RKO (cell line): ENCODE measurements around the gene PIBF1.
"Not testable (repeated sequence)": the region's sequence is repeated elsewhere in the genome, so short reads cannot be mapped to it uniquely, and the experiment has no call there.

Experiments used
- DNase-seq: peaks from one replicate; pipeline ENCODE4 v3.0.0-alpha.2; 2016; ENCODE audit warnings: low spot score

PIBF1 gene

GRCh38 chr13:72908416-72908815 lies 126.5 kb downstream of the PIBF1 start:
- DNase-seq, result no peak

DNA sequence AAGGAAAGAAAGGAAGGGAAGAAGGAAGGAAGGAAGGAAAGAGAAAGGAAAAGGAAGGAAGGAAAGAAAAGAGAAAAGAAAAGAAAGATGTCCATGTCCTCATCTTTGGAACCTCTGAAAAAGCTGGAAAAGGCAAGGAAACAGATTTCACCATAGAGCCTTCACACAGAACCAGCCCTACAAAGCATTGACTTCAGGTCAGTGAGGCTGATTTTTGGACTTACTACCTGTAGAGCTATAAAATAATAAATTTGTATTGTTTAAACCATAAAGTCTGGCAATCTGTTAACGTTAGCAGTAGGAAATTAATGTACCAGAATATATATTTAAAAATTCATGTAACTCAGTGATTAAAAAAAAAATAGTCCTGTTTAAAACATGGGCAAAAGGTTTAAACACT lies 130.0 kb downstream of the PIBF1 start:
- no peak for DNase-seq

GRCh38 chr13:72920097-72920496 lies 138.2 kb downstream of the PIBF1 start:
- DNase-seq, result no peak

- no peak for DNase-seq
These were observed 149.4 kb downstream of the PIBF1 start for GRCh38 chr13:72931311-72931710.

- DNase-seq, result no peak
These were observed 150.3 kb downstream of the PIBF1 start for GRCh38 chr13:72932250-72932649.

GRCh38 chr13:72946267-72946666 lies 164.3 kb downstream of the PIBF1 start:
- not testable (repeated sequence) for DNase-seq

DNA sequence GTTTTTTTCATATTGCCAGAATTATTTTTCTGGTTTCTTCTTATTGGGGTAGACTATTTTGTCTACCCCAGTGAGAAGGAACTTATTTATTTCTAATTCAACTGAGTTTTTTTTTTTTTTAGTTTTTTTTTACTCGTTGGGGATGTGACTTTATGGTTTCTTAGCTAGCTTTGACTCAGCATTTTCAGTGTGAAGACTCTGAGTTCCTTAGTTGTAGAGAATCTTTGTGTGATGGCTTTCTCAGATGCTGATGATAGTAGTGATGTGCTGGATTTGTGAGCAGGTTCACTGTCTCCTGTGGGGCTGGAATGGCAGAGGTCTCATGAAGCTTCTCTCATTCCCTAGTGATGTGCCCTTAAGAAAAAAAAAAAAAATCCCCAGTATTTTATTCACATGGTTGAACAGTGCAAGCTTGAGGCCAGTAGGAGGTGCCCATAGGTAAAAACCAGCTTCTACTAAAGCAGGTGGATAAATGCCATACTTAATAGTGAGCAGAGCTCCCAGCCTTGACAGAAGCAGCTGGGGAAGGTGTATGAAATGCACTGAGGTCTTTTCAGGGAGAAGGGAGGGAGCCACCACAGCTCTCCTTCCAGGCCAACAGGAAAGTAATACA lies 170.7 kb downstream of the PIBF1 start:
- peak; percentile 14 for DNase-seq

- DNase-seq, result no peak
These were observed 171.5 kb downstream of the PIBF1 start for GRCh38 chr13:72953391-72953965.

GRCh38 chr13:72959643-72960042 lies 177.7 kb downstream of the PIBF1 start:
- peak; percentile 59 for DNase-seq

GRCh38 chr13:72960114-72960513 lies 178.2 kb downstream of the PIBF1 start:
- no peak for DNase-seq

- no peak for DNase-seq
These were observed 178.6 kb downstream of the PIBF1 start for GRCh38 chr13:72960541-72960940.

DNA sequence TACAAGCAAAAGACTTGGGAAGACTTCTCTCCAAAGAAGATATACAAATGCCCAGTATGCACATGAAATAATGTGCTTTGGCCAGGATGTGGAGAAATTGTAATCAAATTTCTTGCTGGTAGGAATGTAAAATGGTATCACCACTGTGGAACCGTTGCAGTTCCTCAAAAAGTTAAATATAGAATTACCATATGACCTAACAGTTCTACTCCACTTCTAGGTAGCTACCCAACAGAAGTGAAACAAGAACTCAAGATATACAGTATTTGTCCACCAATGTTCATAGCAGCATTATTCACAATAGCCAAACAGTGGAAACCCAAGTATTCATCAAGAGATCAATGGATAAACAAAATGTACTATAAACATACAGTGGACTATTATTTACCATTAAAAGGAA lies 181.8 kb downstream of the PIBF1 start:
- no peak for DNase-seq

- no peak for DNase-seq
These were observed 188.5 kb downstream of the PIBF1 start for GRCh38 chr13:72970301-72970880.

GRCh38 chr13:72970956-72971355 lies 189.0 kb downstream of the PIBF1 start:
- DNase-seq, result peak; percentile 7

DNA sequence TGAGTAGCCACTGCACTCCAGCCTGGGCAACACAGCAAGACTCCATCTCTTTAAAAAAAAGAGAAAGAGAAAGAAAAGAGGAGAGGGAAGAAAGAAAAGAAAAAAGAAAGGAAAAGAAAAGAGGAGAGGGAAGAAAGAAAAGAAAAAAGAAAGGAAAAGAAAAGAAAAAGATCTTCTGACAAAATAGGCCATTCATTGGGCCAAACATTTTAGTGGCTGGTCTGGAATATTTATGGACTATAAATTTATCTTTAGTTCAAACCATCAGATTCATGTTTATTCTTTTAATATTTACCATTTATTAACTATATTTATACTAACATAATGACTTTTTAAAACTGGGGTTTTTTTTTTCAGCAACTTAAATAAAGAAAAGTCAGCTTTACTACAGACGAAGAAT lies 191.3 kb downstream of the PIBF1 start:
- DNase-seq, result no peak

DNA sequence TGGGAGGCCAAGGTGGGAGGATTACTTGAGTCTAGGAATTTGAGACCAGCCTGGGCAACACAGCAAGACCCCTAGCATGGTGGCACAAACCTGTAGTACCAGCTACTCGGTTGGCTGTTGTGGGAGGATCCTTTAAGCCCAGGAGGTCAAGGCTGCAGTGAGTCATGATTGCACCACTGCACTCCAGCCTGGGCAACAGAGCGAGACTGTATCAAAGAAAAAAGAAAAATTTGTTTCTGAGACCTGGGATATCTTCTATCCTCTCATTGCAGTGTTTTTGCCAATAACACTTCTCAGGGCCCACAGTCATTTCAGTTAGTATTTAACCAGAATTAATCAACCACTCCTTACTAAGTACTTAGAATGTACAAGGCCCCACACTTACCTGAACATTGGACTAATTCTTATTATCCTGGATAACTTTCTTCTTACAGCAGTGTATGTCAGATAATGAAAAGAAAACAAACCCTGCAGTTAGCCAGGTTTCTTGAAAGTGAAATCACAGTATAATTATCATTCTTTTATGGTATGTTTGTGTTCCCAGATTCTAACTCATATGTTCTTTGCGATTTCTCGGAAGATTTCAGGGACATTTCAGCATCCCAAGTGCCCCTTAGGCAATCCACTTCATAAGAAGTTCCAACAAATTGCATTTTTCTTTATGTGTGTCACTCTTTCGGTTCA lies 201.3 kb downstream of the PIBF1 start:
- no peak for DNase-seq

DNA sequence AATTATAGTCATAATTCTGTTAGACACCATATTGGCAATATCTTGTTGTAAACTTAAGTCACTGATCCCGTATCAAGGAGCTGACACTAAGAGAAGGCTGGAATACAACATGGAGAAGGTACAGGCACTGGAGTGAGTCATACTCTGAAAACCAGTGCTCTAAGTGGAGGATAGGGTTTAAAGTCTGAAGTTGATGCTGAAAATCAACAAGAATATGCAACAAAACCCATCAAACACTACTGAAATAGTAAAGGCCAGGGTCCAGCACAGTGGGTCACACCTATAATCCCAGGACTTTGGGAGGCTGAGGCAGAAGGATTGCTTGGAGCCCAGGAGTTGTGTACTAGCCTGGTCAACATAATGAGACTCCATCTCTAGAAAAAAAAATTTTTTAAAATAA lies 203.7 kb downstream of the PIBF1 start:
- no peak for DNase-seq

- DNase-seq, result no peak
These were observed 204.3 kb downstream of the PIBF1 start for GRCh38 chr13:72986197-72986596.

- no peak for DNase-seq
These were observed 209.0 kb downstream of the PIBF1 start for GRCh38 chr13:72990953-72991352.

DNA sequence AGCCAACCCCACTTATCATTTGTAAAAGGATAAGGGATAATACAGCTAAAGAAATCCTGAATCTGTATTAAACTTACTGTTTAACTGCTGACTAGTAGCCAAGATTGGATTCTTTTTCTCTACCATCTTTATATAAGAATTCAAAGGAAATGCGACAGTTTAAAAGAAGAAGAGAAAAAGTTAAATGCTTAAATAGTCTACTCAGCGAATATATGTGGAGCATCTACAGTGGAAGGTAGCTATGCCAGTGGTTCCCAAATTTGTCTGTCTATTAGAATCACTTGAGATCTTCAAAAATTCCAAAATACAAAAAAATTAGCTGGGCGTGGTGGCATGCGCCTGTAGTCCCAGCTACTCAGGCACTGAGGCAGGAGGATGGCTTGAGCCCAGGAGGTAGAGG lies 216.1 kb downstream of the PIBF1 start:
- no peak for DNase-seq

DNA sequence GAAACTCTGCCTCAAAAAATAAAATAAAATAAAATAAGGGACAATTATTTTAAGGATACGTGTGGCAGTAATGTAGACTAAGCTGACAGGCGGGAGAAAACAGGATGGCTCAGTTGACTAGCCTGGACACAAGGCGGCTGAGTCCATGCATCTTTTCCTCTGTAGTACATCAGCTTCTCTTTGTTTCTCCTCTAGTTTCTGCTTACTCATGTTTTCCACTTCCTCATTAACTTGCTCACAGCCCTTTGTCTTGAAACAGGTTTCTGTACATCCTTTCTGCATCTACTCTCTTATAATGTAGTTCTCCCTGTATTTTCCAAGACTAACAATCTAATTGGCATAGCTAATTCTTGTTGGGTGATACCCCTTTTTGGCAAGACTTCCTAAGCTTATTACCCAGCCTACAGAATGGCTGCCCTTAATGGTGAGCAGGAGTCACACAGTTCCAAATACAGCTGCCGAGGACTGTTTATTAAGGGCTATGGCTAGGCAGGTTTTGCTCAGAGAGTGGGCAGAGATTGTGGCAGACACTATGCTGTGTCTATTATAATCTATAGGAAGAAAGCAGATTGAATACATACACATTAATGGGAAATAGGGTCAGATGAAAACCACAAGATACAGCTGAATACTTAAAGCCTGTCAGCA lies 218.2 kb downstream of the PIBF1 start:
- DNase-seq, result peak; percentile 48

GRCh38 chr13:73001971-73002370 lies 220.0 kb downstream of the PIBF1 start:
- no peak for DNase-seq

GRCh38 chr13:73011751-73012150 lies 229.8 kb downstream of the PIBF1 start:
- DNase-seq, result no peak
